Adrenal gland (tissue), 12 donors: ENCODE data around the gene PCNP. TPM values are rescaled to one million over a fixed set of nuclear protein-coding genes. Genes with fewer than 3 reads are reported as not detected.
A peak's percentile ranks its signal among the peaks of the same experiment; 100 is the strongest.

Experiments
- DNase-seq, 7 donors: peaks; one replicate each; pipeline ENCODE4 v3.0.0-alpha.2; 2019 to 2020
- H3K27ac ChIP-seq, 5 donors: fragments of 200-600 bp; sonication (generic) in 4 of 5; 1 replicate in 3 of 5; 2 replicates in 2 of 5; pipeline versions ENCODE4 v1.5.1 to v1.8.0; 2016 to 2020; ENCODE audit warnings: mild to moderate bottlenecking in 1 of 5
- H3K27me3 ChIP-seq: fragments of 200-600 bp; 2 replicates; pipeline ENCODE4 v1.8.0; 2021
- H3K36me3 ChIP-seq, 2 donors: fragments of 200-600 bp; replicated peaks in 1 of 2; 1 replicate in 1 of 2; 2 replicates in 1 of 2; pipeline versions ENCODE4 v1.5.1 to v1.8.0; 2018 to 2022
- H3K4me1 ChIP-seq, 2 donors: fragments of 200-600 bp; replicated peaks in 1 of 2; 1 replicate in 1 of 2; 2 replicates in 1 of 2; pipeline versions ENCODE4 v1.5.1 to v1.8.0; 2018 to 2021
- H3K4me3 ChIP-seq, 4 donors: fragments of 200-600 bp; sonication (generic) in 3 of 4; one replicate each; pipeline ENCODE4 v1.5.1; 2016 to 2018
- H3K9me3 ChIP-seq, 3 donors: fragments of 200-600 bp; sonication (generic) in 1 of 3; replicated peaks in 1 of 3; 1 replicate in 2 of 3; 2 replicates in 1 of 3; pipeline versions ENCODE4 v1.5.1 to v1.8.0; 2016 to 2021
- CTCF ChIP-seq, 6 experiments: fragments of 450-650 bp in 4 of 6; fragments of 200-600 bp in 2 of 6; sonication (generic) in 1 of 6; IDR thresholded peaks; 1 replicate in 5 of 6; 2 replicates in 1 of 6; pipeline versions ENCODE4 v1.5.1 to v1.8.0; 2016 to 2021; ENCODE audit warnings: antibody characterized with exemption in 6 of 6, mild to moderate bottlenecking in 2 of 6, moderate library complexity in 1 of 6
- POLR2A ChIP-seq, 2 donors: fragments of 450-650 bp; IDR thresholded peaks; one replicate each; pipeline ENCODE4 v1.6.1; 2017; ENCODE audit warnings: antibody characterized with exemption in 2 of 2, mild to moderate bottlenecking in 2 of 2, moderate library complexity in 1 of 2
- WGBS, 4 donors: extraction: QIAGEN DNeasy Blood & Tissue Kit in 2 of 4; methylation state at CpG; one replicate each; pipeline versions ENCODE4 v1.1.5 to v1.1.7; 2013 to 2017; 5-methylcytosine and 5-hydroxymethylcytosine counted together
- intact Hi-C, 2 donors: fragments of 100-400 bp; cut with DNase I; formaldehyde crosslinking; loops; one replicate each; pipeline versions ENCODE4 v1.14.1 to v1.15.0; 2022 to 2023
- polyA plus RNA-seq, 3 donors: library from polyadenylated mRNA; stranded (reverse); fragments of 200-250 nt in 2 of 3; fragments of 350-450 nt in 1 of 3; fragmentation: Illumina TruSeq in 1 of 3; extraction: RNeasy Lipid Tissue Mini Kit (QIAGEN cat#74804) in 1 of 3; gene quantifications; one replicate each; pipeline ENCODE4 v1.2.3, GENCODE V29; 2013 to 2014
- total RNA-seq, 9 donors: library from RNA; depleted of rRNA in 4 of 9; stranded (reverse); fragments of >200 nt in 4 of 9; fragments of 120-200 nt in 1 of 9; fragmentation: NEBNext Ultra II Directional in 1 of 9; extraction: Animal tissue kit (Norgen Biotek cat#: 25700) in 1 of 9; gene quantifications; one replicate each; pipeline versions ENCODE4 v1.1.0 to v1.2.4, GENCODE V29; 2013 to 2023
- donor health status: healthy with polysubstance abuse.
- donor health status: Bipolar disorder and iron deficiency.
- donor health status: DM: yes; HTN: yes; CAD: no.
- donor health status: DM: no; HTN: no; CAD: no.
- donor health status: DM: no; HTN: no; CAD: no.
- donor health status: DM: yes; HTN: yes; CAD: no.

PCNP gene
- total and polyA plus RNA-seq, 12 donors = 41.0 to 146 (median 81.3) TPM

- H3K4me1 ChIP-seq = peaks cover 13 to 17% of the 10 kb centered on the region in 2 donors
- intact Hi-C loops = loop anchor here (10.0 kb wide), 2 partner anchors 64 to 74 kb away; no protein-coding TSS in a partner anchor
- H3K27me3 ChIP-seq = no peaks in the 10 kb centered on the region
- TF ChIP-seq CTCF (IDR thresholded peaks at IDR 0.05) (no peak), POLR2A (IDR thresholded peaks at IDR 0.05) (no peak)
- no peak overlapping the region for H3K4me3 ChIP-seq
- H3K27ac ChIP-seq = no peak overlapping the region
- no peaks in the 10 kb centered on the region for H3K36me3 ChIP-seq
- 56 to 67% (median 60%) methylated on average over 9 of the region's 9 CpGs for WGBS, 4 donors
- DNase-seq = no peak
- H3K9me3 ChIP-seq = no peaks in the 10 kb centered on the region
Measured at GRCh38 chr3:101571028-101571895, 2.7 kb upstream of the PCNP start.

- Histone ChIP-seq H3K27me3 (no peaks in the 10 kb centered on the region), H3K4me1 (peaks cover 20 to 41% of the 10 kb centered on the region in 2 donors), H3K36me3 (no peaks in the 10 kb centered on the region), H3K4me3 (peak overlapping the region; percentile 80 to 97 (median 95)), H3K27ac (peak overlapping the region; percentile 96 to 100 (median 98)), H3K9me3 (peaks cover 0 to 7% (median 0%) of the 10 kb centered on the region in 3 donors)
- DNase-seq = peak; percentile 68 to 81 (median 73)
- TF ChIP-seq CTCF (IDR thresholded peaks at IDR 0.05) (no peak), POLR2A (IDR thresholded peaks at IDR 0.05) (peak in 1 of 2 donors; percentile 65)
- intact Hi-C loops = loop anchor here (10.0 kb wide), 2 partner anchors 60 to 70 kb away; no protein-coding TSS in a partner anchor
- 0% methylated on average over 17 to 41 of the region's 41 CpGs for WGBS, 4 donors
Measured at GRCh38 chr3:101574388-101575112, 570 bp downstream of the PCNP start.

GRCh38 chr3:101577286-101577685, 3.3 kb downstream of the PCNP start:
- H3K9me3 ChIP-seq = peaks cover 0 to 7% (median 0%) of the 10 kb centered on the region in 3 donors
- no peak overlapping the region for H3K4me3 ChIP-seq
- H3K36me3 ChIP-seq = peaks cover 0 to 6% of the 10 kb centered on the region in 2 donors
- 85 to 99% (median 98%) methylated on average over 6 of the region's 6 CpGs for WGBS, 4 donors
- no peak for DNase-seq
- no peak overlapping the region for H3K27ac ChIP-seq
- TF ChIP-seq CTCF (IDR thresholded peaks at IDR 0.05) = no peak
- TF ChIP-seq POLR2A (IDR thresholded peaks at IDR 0.05) = no peak
- H3K27me3 ChIP-seq = no peaks in the 10 kb centered on the region
- H3K4me1 ChIP-seq = peaks cover 20 to 56% of the 10 kb centered on the region in 2 donors
- intact Hi-C loops = loop anchor here (10.0 kb wide), 2 partner anchors 58 to 68 kb away; no protein-coding TSS in a partner anchor

GRCh38 chr3:101588616-101589015, 14.6 kb downstream of the PCNP start:
- TF ChIP-seq CTCF (IDR thresholded peaks at IDR 0.05) = no peak
- TF ChIP-seq POLR2A (IDR thresholded peaks at IDR 0.05) = no peak
- WGBS, 4 donors = 15 to 20% (median 16%) methylated on average over 1 of the region's 1 CpG
- no peak for DNase-seq
- no peak overlapping the region for H3K27ac ChIP-seq
- no peaks in the 10 kb centered on the region for H3K27me3 ChIP-seq
- H3K36me3 ChIP-seq = peaks cover 0 to 50% of the 10 kb centered on the region in 2 donors
- H3K9me3 ChIP-seq = no peaks in the 10 kb centered on the region
- intact Hi-C loops = no loop called here
- no peak overlapping the region for H3K4me3 ChIP-seq
- H3K4me1 ChIP-seq = peaks cover 0 to 10% of the 10 kb centered on the region in 2 donors
